HepG2 (cell line): ENCODE measurements around the gene PTGER4. TPM values are rescaled to one million over a fixed set of nuclear protein-coding genes. Genes with fewer than 3 reads are reported as not detected.

Experiments
- ATAC-seq: fragments of 200-7000 bp; cut with Tn5 transposase; 3 replicates; pipeline ENCODE4 v1.9.1; 2020; ENCODE audit warnings: mild to moderate bottlenecking, moderate library complexity
- BruUV-seq: library from RNA; stranded (reverse); fragments of 400-500 nt; replicated peaks from 2 replicates; lab custom pipeline; 2021; lab: Mats Ljungman, UMichigan
- CTCF ChIA-PET: fragments of 300-600 bp; formaldehyde crosslinking; extraction: SDS; loops from one replicate; lab custom pipeline; 2021; ENCODE audit warnings: low total read pairs, inconsistent platforms, low intra/inter-chr PET ratio; lab: Yijun Ruan, JAX
- POLR2A ChIA-PET: fragments of 350-600 bp; sonication (Branson Sonifier 250); formaldehyde crosslinking; loops from one replicate; lab custom pipeline; 2020; ENCODE audit warnings: antibody characterized with exemption, inconsistent platforms; lab: Yijun Ruan, JAX
- DNase-seq: peaks from one replicate; pipeline ENCODE4 v3.0.0-alpha.2; 2015; ENCODE audit warnings: low spot score
- FAIRE-seq: peaks from 3 replicates; lab custom pipeline; 2011; peaks lifted over from hg19 to GRCh38; lab: Jason Lieb, UNC
- H2AFZ ChIP-seq: one replicate; pipeline ENCODE4 v1.6.1; 2011; ENCODE audit warnings: low read length, inconsistent platforms
- H3K27ac ChIP-seq: fragments of 300-600 bp; 3 replicates; pipeline ENCODE4 v1.8.0; 2011; ENCODE audit warnings: mixed run types, mild to moderate bottlenecking, mixed read lengths, low read length, inconsistent platforms; ENCODE audit not compliant: insufficient read depth; ENCODE audit errors: extremely low read length
- H3K27me3 ChIP-seq, 2 experiments: fragments of 200-600 bp in 1 of 2; 2 replicates in 1 of 2; 3 replicates in 1 of 2; pipeline versions ENCODE4 v1.6.0 to v1.8.0; 2011; ENCODE audit warnings: low read length in 2 of 2, mild to moderate bottlenecking in 2 of 2, moderate library complexity in 2 of 2, inconsistent platforms in 1 of 2; ENCODE audit not compliant: insufficient read depth in 2 of 2, control insufficient read depth in 1 of 2
- H3K36me3 ChIP-seq, 2 experiments: fragments of 200-600 bp in 1 of 2; replicated peaks in 1 of 2; 2 replicates in 1 of 2; 3 replicates in 1 of 2; pipeline versions ENCODE4 v1.5.1 to v1.8.0; 2011; ENCODE audit warnings: low read length in 2 of 2, inconsistent platforms in 1 of 2; ENCODE audit not compliant: insufficient read depth in 2 of 2, control insufficient read depth in 1 of 2
- H3K4me1 ChIP-seq: 2 replicates; pipeline ENCODE4 v1.5.1; 2012; ENCODE audit warnings: low read length, inconsistent platforms; ENCODE audit not compliant: insufficient read depth
- H3K4me2 ChIP-seq: 2 replicates; pipeline ENCODE4 v1.6.0; 2011; ENCODE audit warnings: low read depth, low read length, inconsistent platforms
- H3K4me3 ChIP-seq, 3 experiments: fragments of 200-600 bp in 1 of 3; sonication (generic), shearing (Covaris generic) in 1 of 3; replicated peaks in 1 of 3; 2 replicates each; pipeline ENCODE4 v1.5.1; 2011 to 2016; ENCODE audit warnings: low read length in 3 of 3, inconsistent platforms in 2 of 3, low read depth in 2 of 3, mild to moderate bottlenecking in 2 of 3, control low read depth in 1 of 3, mixed read lengths in 1 of 3; ENCODE audit not compliant: insufficient read depth in 1 of 3
- H3K79me2 ChIP-seq: one replicate; pipeline ENCODE4 v1.6.1; 2011; ENCODE audit warnings: low read length, inconsistent platforms; ENCODE audit not compliant: insufficient read depth
- H3K9ac ChIP-seq: 2 replicates; pipeline ENCODE4 v1.6.0; 2011; ENCODE audit warnings: mild to moderate bottlenecking, low read depth, low read length, inconsistent platforms; ENCODE audit not compliant: insufficient read depth
- H3K9me3 ChIP-seq: 2 replicates; pipeline ENCODE4 v1.5.1; 2012; ENCODE audit warnings: mild to moderate bottlenecking, low read length
- H4K20me1 ChIP-seq: 2 replicates; pipeline ENCODE4 v1.6.0; 2011; ENCODE audit warnings: inconsistent platforms, mild to moderate bottlenecking, low read length, moderate library complexity; ENCODE audit not compliant: insufficient read depth
- ADNP ChIP-seq: sonication (generic); formaldehyde crosslinking; IDR thresholded peaks from 2 replicates; pipeline ENCODE4 v1.4.0; 2020; ENCODE audit warnings: missing genetic modification reagents
- EZH2 ChIP-seq: conservative IDR thresholded peaks from 2 replicates; pipeline ENCODE4 v1.6.1; 2012; ENCODE audit warnings: mild to moderate bottlenecking, low read depth, low read length, moderate library complexity
- REST ChIP-seq, 2 experiments: IDR thresholded peaks; 2 replicates each; pipeline ENCODE4 v1.6.1; 2011 to 2012; ENCODE audit warnings: low read length in 2 of 2, borderline replicate concordance in 1 of 2, low read depth in 1 of 2, mild to moderate bottlenecking in 1 of 2, moderate library complexity in 1 of 2
- SAFB2 ChIP-seq: sonication (generic); formaldehyde crosslinking; IDR thresholded peaks from 2 replicates; pipeline ENCODE4 v1.5.1; 2020; ENCODE audit warnings: missing genetic modification reagents, low read depth, mild to moderate bottlenecking, borderline replicate concordance
- TCF12 ChIP-seq, 2 experiments: fragments of 450-650 bp in 1 of 2; sonication (generic) in 1 of 2; formaldehyde crosslinking in 1 of 2; IDR thresholded peaks; 2 replicates each; pipeline versions ENCODE4 v1.6.1 to v1.8.0; 2017 to 2022; ENCODE audit warnings: antibody characterized with exemption in 1 of 2, mild to moderate bottlenecking in 1 of 2, missing genetic modification reagents in 1 of 2, moderate library complexity in 1 of 2
- ZBTB3 ChIP-seq: sonication (generic); formaldehyde crosslinking; IDR thresholded peaks from 2 replicates; pipeline ENCODE4 v1.4.0; 2020; ENCODE audit warnings: low read depth, mild to moderate bottlenecking, moderate library complexity, missing genetic modification reagents, borderline replicate concordance
- ZMYM3 ChIP-seq: sonication (generic); formaldehyde crosslinking; IDR thresholded peaks from 2 replicates; pipeline ENCODE4 v1.5.1; 2020; ENCODE audit warnings: mild to moderate bottlenecking, missing genetic modification reagents
- ZNF382 ChIP-seq: sonication (generic); formaldehyde crosslinking; IDR thresholded peaks from 2 replicates; pipeline ENCODE4 v1.5.0; 2020; ENCODE audit warnings: missing genetic modification reagents, mild to moderate bottlenecking, borderline replicate concordance
- ZNF432 ChIP-seq: sonication (generic); formaldehyde crosslinking; IDR thresholded peaks from 2 replicates; pipeline ENCODE4 v1.5.0; 2020; ENCODE audit warnings: missing genetic modification reagents, mild to moderate bottlenecking, borderline replicate concordance
- ZNF512 ChIP-seq: sonication (generic); formaldehyde crosslinking; IDR thresholded peaks from 2 replicates; pipeline ENCODE4 v1.4.0; 2020; ENCODE audit warnings: mild to moderate bottlenecking, missing genetic modification reagents
- ZNF841 ChIP-seq: sonication (generic); formaldehyde crosslinking; IDR thresholded peaks from 2 replicates; pipeline ENCODE4 v1.8.1; 2023; ENCODE audit warnings: missing genetic modification reagents, borderline replicate concordance
- in situ Hi-C: cut with HindIII; loops from 2 replicates; pipeline ENCODE4 v1.10.0; 2017; ENCODE audit warnings: low pct_unique_long_range_greater_than_20kb; ENCODE audit not compliant: extremely low pct_ligation_motif_present
- intact Hi-C: fragments of 100-400 bp; cut with micrococcal nuclease; formaldehyde crosslinking; loops from one replicate; pipeline ENCODE4 v1.10.0; 2022; ENCODE audit not compliant: unreplicated experiment
- polyA plus RNA-seq, 8 experiments: library from polyadenylated mRNA; depleted of rRNA in 3 of 8; stranded (reverse) in 7 of 8; unstranded in 1 of 8; fragments of >200 nt; fragmentation: Illumina TruSeq in 4 of 8; extraction: Trizol in 4 of 8; gene quantifications; 2 replicates each; pipeline versions ENCODE4 v1.2.1 to v1.2.3, GENCODE V29; 2011 to 2016; ENCODE audit warnings: low read depth in 4 of 8, missing spikeins in 1 of 8, mixed read lengths in 1 of 8; ENCODE audit not compliant: insufficient read depth in 1 of 8
- total RNA-seq, 5 experiments: library from RNA; depleted of rRNA; stranded (reverse); fragments of >200 nt; fragmentation: Illumina TruSeq; extraction: Trizol; gene quantifications; 2 replicates each; pipeline ENCODE4 v1.2.3, GENCODE V29; 2016; ENCODE audit warnings: low read depth in 1 of 5
- TF ChIP-seq, protein P1 (sequence below): IDR thresholded peaks from 2 replicates; pipeline ENCODE4 v1.6.1; 2016
- TF ChIP-seq, protein P2 (sequence below): sonication (generic); formaldehyde crosslinking; IDR thresholded peaks from 2 replicates; pipeline ENCODE4 v1.8.1; 2023; ENCODE audit warnings: mild to moderate bottlenecking, moderate library complexity, missing genetic modification reagents
- TF ChIP-seq, protein P3 (sequence below): IDR thresholded peaks from 2 replicates; pipeline ENCODE4 v1.6.1; 2016; ENCODE audit warnings: control low read depth

The PTGER4 gene
- total and polyA plus RNA-seq, 2 of the 13 experiments (the other 11 are each of a cell fraction or from before 2014, with no cell fraction given), result 0.01 to 0.11 TPM

DNA sequence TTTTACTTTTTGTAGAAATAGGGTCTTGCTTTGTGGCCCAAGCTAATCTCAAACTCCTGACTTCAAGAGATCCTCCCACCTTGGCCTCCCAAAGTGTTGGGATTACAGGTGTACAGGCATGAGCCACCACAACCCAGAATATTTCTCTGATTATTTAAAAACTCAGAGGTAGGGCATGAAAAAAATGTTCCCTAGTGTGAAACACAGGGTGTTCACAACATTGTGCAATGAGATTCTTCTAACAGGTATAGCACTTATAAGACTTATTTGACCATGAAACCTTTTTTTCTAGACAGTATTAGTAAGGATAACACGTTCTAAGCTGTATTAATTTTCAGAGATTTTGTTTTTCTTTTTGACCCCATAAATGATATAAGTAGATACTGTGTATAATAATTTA is 13.1 kb upstream of the PTGER4 start (continued):
- TF ChIP-seq, protein P1, sequence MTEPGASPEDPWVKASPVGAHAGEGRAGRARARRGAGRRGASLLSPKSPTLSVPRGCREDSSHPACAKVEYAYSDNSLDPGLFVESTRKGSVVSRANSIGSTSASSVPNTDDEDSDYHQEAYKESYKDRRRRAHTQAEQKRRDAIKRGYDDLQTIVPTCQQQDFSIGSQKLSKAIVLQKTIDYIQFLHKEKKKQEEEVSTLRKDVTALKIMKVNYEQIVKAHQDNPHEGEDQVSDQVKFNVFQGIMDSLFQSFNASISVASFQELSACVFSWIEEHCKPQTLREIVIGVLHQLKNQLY (CRISPR knock-in tag), result no peak
- TF ChIP-seq SAFB2 (no peak), TCF12 (IDR thresholded peaks at IDR 0.05) (no peak), TCF12 (CRISPR knock-in tag; IDR thresholded peaks at IDR 0.05) (no peak), ZMYM3 (CRISPR knock-in tag) (no peak), REST (IDR thresholded peaks at IDR 0.05; ENCODE audit: borderline replicate concordance in 1 of 2, low read depth in 1 of 2, low read length in 2 of 2) (no peak)

DNA sequence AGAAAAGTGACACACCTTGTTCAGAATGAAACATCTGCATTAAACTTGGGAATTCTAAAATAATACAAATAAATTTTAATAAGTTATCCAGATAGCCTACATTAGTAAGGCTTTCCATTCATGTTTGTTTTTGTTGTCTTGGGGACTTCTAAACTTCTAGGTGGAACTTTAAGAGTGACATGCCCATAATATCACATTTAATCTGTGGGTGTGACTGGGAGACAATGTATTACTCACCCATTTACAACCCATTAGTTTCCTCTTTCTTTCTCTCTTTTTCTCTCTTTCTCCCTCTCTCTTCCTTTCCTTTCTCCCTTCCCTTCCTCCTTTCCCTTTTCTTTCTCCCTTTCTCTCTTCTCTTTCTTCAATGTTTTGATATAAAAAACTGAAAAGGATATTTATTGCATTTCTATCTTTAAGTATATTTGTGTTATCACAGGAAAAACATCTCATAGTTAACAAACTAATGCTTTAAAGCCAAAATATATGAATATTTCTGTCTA is 12.5 kb upstream of the PTGER4 start:
- H3K27ac ChIP-seq, result no peak overlapping the region
- H3K36me3 ChIP-seq, result no peaks in the 10 kb centered on the region
- no peak for ATAC-seq
- H3K9me3 ChIP-seq, result no peaks in the 10 kb centered on the region
- intact Hi-C loops, result no loop called here
- ChIA-PET POLR2A (no interaction called here), CTCF (no interaction called here)
- H3K4me1 ChIP-seq, result no peaks in the 10 kb centered on the region
- in situ Hi-C loops, result no loop called here
- FAIRE-seq, result no peak
- no peaks in the 10 kb centered on the region for H4K20me1 ChIP-seq
- no TSS peak for BruUV-seq
- H3K27me3 ChIP-seq, result no peaks in the 10 kb centered on the region; a peak in 1 of 5 replicates
- no peak overlapping the region for H3K4me2 ChIP-seq
- no peak overlapping the region for H3K4me3 ChIP-seq
- DNase-seq, result no peak
- no peaks in the 10 kb centered on the region for H3K79me2 ChIP-seq
- TF ChIP-seq ADNP (CRISPR knock-in tag) (no peak), ZBTB3 (CRISPR knock-in tag) (no peak), ZNF512 (CRISPR knock-in tag) (no peak), ZNF432 (CRISPR knock-in tag) (no peak), ZNF841 (CRISPR knock-in tag) (no peak), ZNF382 (CRISPR knock-in tag) (no peak), EZH2 (no peak)
- TF ChIP-seq, protein P2, sequence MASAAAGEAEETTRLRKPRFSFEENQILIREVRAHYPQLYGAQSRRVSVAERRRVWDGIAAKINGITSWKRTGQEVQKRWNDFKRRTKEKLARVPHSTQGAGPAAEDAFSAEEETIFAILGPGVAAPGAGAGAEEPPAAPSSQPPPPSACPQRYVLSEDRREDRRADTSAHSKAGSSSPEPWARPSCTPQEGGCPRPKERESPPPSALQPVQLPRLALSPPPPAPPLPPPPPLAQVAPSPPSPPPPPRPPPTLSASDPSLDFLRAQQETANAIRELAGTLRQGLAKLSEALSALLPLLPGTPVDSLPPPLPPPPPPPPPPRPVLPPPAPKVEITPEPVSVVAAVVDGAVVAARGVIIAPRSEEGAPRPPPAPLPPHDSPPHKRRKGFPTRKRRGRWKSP (CRISPR knock-in tag), result no peak
- TF ChIP-seq, protein P3, sequence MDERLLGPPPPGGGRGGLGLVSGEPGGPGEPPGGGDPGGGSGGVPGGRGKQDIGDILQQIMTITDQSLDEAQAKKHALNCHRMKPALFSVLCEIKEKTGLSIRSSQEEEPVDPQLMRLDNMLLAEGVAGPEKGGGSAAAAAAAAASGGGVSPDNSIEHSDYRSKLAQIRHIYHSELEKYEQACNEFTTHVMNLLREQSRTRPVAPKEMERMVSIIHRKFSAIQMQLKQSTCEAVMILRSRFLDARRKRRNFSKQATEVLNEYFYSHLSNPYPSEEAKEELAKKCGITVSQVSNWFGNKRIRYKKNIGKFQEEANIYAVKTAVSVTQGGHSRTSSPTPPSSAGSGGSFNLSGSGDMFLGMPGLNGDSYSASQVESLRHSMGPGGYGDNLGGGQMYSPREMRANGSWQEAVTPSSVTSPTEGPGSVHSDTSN (CRISPR knock-in tag), result no peak
- no peak overlapping the region for H3K9ac ChIP-seq
- no peak overlapping the region for H2AFZ ChIP-seq
